ENCODE data around the gene CARMIL1. TPM values are rescaled to one million over a fixed set of nuclear protein-coding genes. Genes with fewer than 3 reads are reported as not detected.

The CARMIL1 gene
- total RNA-seq, 1 experiment from 2014 or later: 23.6 TPM

DNA sequence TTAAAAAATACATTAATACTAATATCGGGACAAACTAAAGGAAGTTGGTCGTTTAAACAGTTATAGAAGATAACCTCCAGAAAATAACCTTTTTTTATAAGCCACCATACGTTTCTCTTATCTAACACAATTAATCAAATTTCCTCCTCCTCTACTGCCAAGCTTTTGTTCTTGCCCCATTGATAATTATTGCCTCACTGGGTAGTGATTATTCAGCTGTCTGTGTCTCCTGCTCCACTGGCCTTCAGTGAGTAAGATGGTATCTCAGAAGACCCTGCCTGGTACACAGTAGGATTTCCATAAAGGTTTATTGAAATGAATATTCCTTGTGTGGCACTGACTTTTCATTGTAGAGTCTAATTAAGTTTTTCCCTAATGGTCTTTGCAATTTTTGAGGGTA is 207.4 kb downstream of the CARMIL1 start:
- no peak overlapping the region for H3K18ac ChIP-seq (ENCODE audit: insufficient read length, low read depth, low read length)
- no peak overlapping the region for H3K4ac ChIP-seq (ENCODE audit: low read depth, low read length)
- no peak overlapping the region for H4K8ac ChIP-seq (replicated peaks; ENCODE audit: insufficient read length, low read depth, low read length)
- WGBS (ENCODE audit: extremely low coverage, insufficient read length, low lambda C conversion rate): 100% methylated on average over 1 of the region's 3 CpGs
- no peak overlapping the region for H3K27ac Mint-ChIP-seq
- H4K20me1 ChIP-seq (ENCODE audit: control insufficient read depth, insufficient read depth, insufficient read length): no peaks in the 10 kb centered on the region
- no peak overlapping the region for H2BK20ac ChIP-seq (ENCODE audit: low read depth, low read length, poor library complexity, severe bottlenecking)
- no peak overlapping the region for H2AK5ac ChIP-seq (ENCODE audit: insufficient read length, low read length)
- H3K4me2 ChIP-seq (ENCODE audit: insufficient read depth, insufficient read length, low read length): no peak overlapping the region
- no peak overlapping the region for H2BK15ac ChIP-seq (ENCODE audit: low read depth, low read length)
- H3K27me3 ChIP-seq (ENCODE audit: insufficient read depth, low read length): no peaks in the 10 kb centered on the region
- no peak overlapping the region for H2BK120ac ChIP-seq (ENCODE audit: low read depth, low read length, poor library complexity, severe bottlenecking)
- no peak overlapping the region for H3K56ac ChIP-seq (ENCODE audit: insufficient read length, low read depth, low read length)
- no peak for TF ChIP-seq CTCF (conservative IDR thresholded peaks at IDR 0.05)
- no peaks in the 10 kb centered on the region for H3K4me1 ChIP-seq (ENCODE audit: insufficient read depth, low read length)
- no peaks in the 10 kb centered on the region for H3K79me1 ChIP-seq (ENCODE audit: insufficient read depth, low read depth, low read length, poor library complexity, severe bottlenecking)
- H3K79me2 ChIP-seq (ENCODE audit: insufficient read depth, low read length): no peaks in the 10 kb centered on the region
- no peak overlapping the region for H2AFZ ChIP-seq (ENCODE audit: low read length)
- H4K5ac ChIP-seq (ENCODE audit: insufficient read length, low read depth, low read length): no peak overlapping the region
- H3K27ac ChIP-seq (ENCODE audit: insufficient read length, low read depth, low read length): no peak overlapping the region
- H3T11ph ChIP-seq (ENCODE audit: low read length): no peak overlapping the region
- H2BK5ac ChIP-seq (ENCODE audit: insufficient read length, low read length): no peak overlapping the region
- peaks cover 10 to 12% of the 10 kb centered on the region in 2 experiments for H3K4me1 Mint-ChIP-seq
- no peaks in the 10 kb centered on the region for H3K9me3 ChIP-seq (ENCODE audit: control insufficient read depth, low read depth, low read length)
- H4K91ac ChIP-seq (ENCODE audit: insufficient read length, low read depth, low read length): no peak overlapping the region
- H3K9me3 Mint-ChIP-seq: no peaks in the 10 kb centered on the region
- no peak overlapping the region for H3K23ac ChIP-seq (ENCODE audit: insufficient read length, low read depth, low read length)
- H3K9ac ChIP-seq (ENCODE audit: extremely low read depth, insufficient read length, low read length): no peak overlapping the region
- no peaks in the 10 kb centered on the region for H3K23me2 ChIP-seq (ENCODE audit: insufficient read length, low read depth, low read length, poor library complexity, severe bottlenecking)
- no peak for DNase-seq
- peaks cover 0 to 18% (median 0%) of the 10 kb centered on the region in 3 experiments; a peak in 4 of 7 replicates for H3K36me3 Mint-ChIP-seq (ENCODE audit: insufficient read depth in 1 of 3, low read depth in 3 of 3)
- no peak overlapping the region for H3K14ac ChIP-seq (ENCODE audit: insufficient read depth, low read length)
- no peak overlapping the region for H2BK12ac ChIP-seq (ENCODE audit: insufficient read length, low read depth, low read length)
- no peaks in the 10 kb centered on the region for H3K27me3 Mint-ChIP-seq (ENCODE audit: low read depth)
- H3K4me3 Mint-ChIP-seq: no peak overlapping the region

All from H9 (cell line).